H1 (cell line): ENCODE measurements around the gene PTCHD1. TPM values are rescaled to one million over a fixed set of nuclear protein-coding genes. Genes with fewer than 3 reads are reported as not detected.

Experiments used
- TAF1 ChIP-seq: IDR thresholded peaks from 2 replicates; pipeline ENCODE4 v1.6.1; 2011; ENCODE audit warnings: mild to moderate bottlenecking, low read depth, low read length
- polyA plus RNA-seq, 7 experiments: library from polyadenylated mRNA; depleted of rRNA in 3 of 7; stranded (reverse) in 5 of 7; unstranded in 2 of 7; fragments of >200 nt in 5 of 7; fragments of 200-250 nt in 2 of 7; gene quantifications; 1 replicate in 5 of 7; 2 replicates in 1 of 7; 4 replicates in 1 of 7; pipeline versions ENCODE4 v1.2.1 to v1.2.3, GENCODE V29; 2011 to 2013; ENCODE audit warnings: missing spikeins in 2 of 7, mixed read lengths in 2 of 7
- total RNA-seq: library from RNA; stranded (reverse); fragmentation: NEBNext Ultra II Directional; extraction: Animal tissue kit (Norgen Biotek cat#: 25700); gene quantifications from 2 replicates; pipeline ENCODE4 v1.2.1, GENCODE V29; 2021

PTCHD1 gene
- total and polyA plus RNA-seq, 2 of the 8 experiments (the other 6 are each of a cell fraction or from before 2014, with no cell fraction given): 0.53 to 2.4 TPM

GRCh38 chrX:23381099-23382087 lies 46.7 kb downstream of the PTCHD1 start (continued):
- TF ChIP-seq TAF1: no peak
